OCI-LY7 (cell line): ENCODE data around the gene FGFBP1. TPM values are rescaled to one million over a fixed set of nuclear protein-coding genes. Genes with fewer than 3 reads are reported as not detected.

ENCODE experiments used
- BruUV-seq: library from RNA; stranded (reverse); fragments of 400-500 nt; replicated peaks from 2 replicates; lab custom pipeline; 2021; lab: Mats Ljungman, UMichigan
- CTCF ChIA-PET: fragments of 300-600 bp; sonication (Branson Sonifier 250); formaldehyde crosslinking; loops from one replicate; lab custom pipeline; 2022; ENCODE audit warnings: antibody characterized with exemption; ENCODE audit not compliant: unreplicated experiment; lab: Charles Lee
- POLR2A ChIA-PET: fragments of 300-600 bp; sonication (Branson Sonifier 250); formaldehyde crosslinking; loops from one replicate; lab custom pipeline; 2022; ENCODE audit warnings: antibody characterized with exemption; lab: Charles Lee
- DNase-seq: peaks from one replicate; pipeline ENCODE4 v3.0.0-alpha.2; 2015; ENCODE audit warnings: low spot score
- H2AFZ ChIP-seq: fragments of 200-600 bp; sonication (generic), shearing (Covaris generic); 2 replicates; pipeline ENCODE4 v1.6.1; 2014; ENCODE audit warnings: mild to moderate bottlenecking, antibody characterized with exemption, low read length, moderate library complexity
- H3K27ac ChIP-seq: fragments of 200-600 bp; sonication (generic); 2 replicates; pipeline ENCODE4 v1.5.1; 2014; ENCODE audit warnings: mixed run types, low read depth, mild to moderate bottlenecking, moderate library complexity, low read length, inconsistent platforms; ENCODE audit not compliant: poor library complexity, severe bottlenecking
- H3K36me3 ChIP-seq: fragments of 200-600 bp; sonication (generic); 2 replicates; pipeline ENCODE4 v1.6.1; 2014; ENCODE audit warnings: mild to moderate bottlenecking, antibody characterized with exemption, low read length, moderate library complexity, mixed read lengths; ENCODE audit not compliant: insufficient read depth
- H3K4me1 ChIP-seq: fragments of 200-600 bp; sonication (generic); 2 replicates; pipeline ENCODE4 v1.5.1; 2014; ENCODE audit warnings: mild to moderate bottlenecking, low read length; ENCODE audit not compliant: insufficient read depth, poor library complexity, severe bottlenecking
- H3K4me2 ChIP-seq: fragments of 200-600 bp; sonication (generic); 2 replicates; pipeline ENCODE4 v1.6.1; 2014; ENCODE audit warnings: mild to moderate bottlenecking, low read length
- H3K4me3 ChIP-seq: fragments of 200-600 bp; sonication (generic); 2 replicates; pipeline ENCODE4 v1.5.1; 2014; ENCODE audit warnings: mild to moderate bottlenecking, low read depth, low read length; ENCODE audit not compliant: poor library complexity, severe bottlenecking
- H3K79me2 ChIP-seq: fragments of 200-600 bp; sonication (generic); 2 replicates; pipeline ENCODE4 v1.6.1; 2016; ENCODE audit warnings: low read depth, mild to moderate bottlenecking, low read length, moderate library complexity, mixed read lengths; ENCODE audit not compliant: insufficient read depth
- H3K9me2 ChIP-seq: fragments of 200-600 bp; sonication (generic); 2 replicates; pipeline ENCODE4 v1.6.1; 2016; ENCODE audit warnings: mild to moderate bottlenecking, low read length, mixed read lengths; ENCODE audit not compliant: insufficient read depth
- H3K9me3 ChIP-seq: fragments of 200-600 bp; sonication (generic); 2 replicates; pipeline ENCODE4 v1.6.1; 2014; ENCODE audit warnings: mild to moderate bottlenecking, mixed run types, low read length, mixed read lengths
- H4K20me1 ChIP-seq: fragments of 200-600 bp; sonication (generic); 2 replicates; pipeline ENCODE4 v1.6.1; 2014; ENCODE audit warnings: mild to moderate bottlenecking, antibody characterized with exemption, low read length, moderate library complexity, mixed read lengths; ENCODE audit not compliant: insufficient read depth
- CTCF ChIP-seq: fragments of 200-600 bp; sonication (generic); conservative IDR thresholded peaks from 2 replicates; pipeline ENCODE4 v1.5.1; 2014; ENCODE audit warnings: mild to moderate bottlenecking, antibody characterized with exemption, low read length, moderate library complexity, mixed read lengths
- EZH2phosphoT487 ChIP-seq: fragments of 200-600 bp; sonication (generic); IDR thresholded peaks from 2 replicates; pipeline ENCODE4 v1.6.1; 2018; ENCODE audit warnings: low read depth, borderline replicate concordance, mild to moderate bottlenecking, mixed run types, antibody characterized with exemption, low read length, moderate library complexity, mixed read lengths
- intact Hi-C: fragments of 100-400 bp; cut with micrococcal nuclease; formaldehyde crosslinking; loops from one replicate; pipeline ENCODE4 v1.10.0; 2022; ENCODE audit not compliant: unreplicated experiment
- total RNA-seq, 2 experiments: library from RNA; depleted of rRNA in 1 of 2; stranded (reverse); fragments of >200 nt in 1 of 2; shearing (Covaris generic) in 1 of 2; gene quantifications; 2 replicates each; pipeline ENCODE4 v1.2.3, GENCODE V29; 2014 to 2022

FGFBP1 gene
- total RNA-seq, 2 experiments from 2014 or later: not detected

DNA sequence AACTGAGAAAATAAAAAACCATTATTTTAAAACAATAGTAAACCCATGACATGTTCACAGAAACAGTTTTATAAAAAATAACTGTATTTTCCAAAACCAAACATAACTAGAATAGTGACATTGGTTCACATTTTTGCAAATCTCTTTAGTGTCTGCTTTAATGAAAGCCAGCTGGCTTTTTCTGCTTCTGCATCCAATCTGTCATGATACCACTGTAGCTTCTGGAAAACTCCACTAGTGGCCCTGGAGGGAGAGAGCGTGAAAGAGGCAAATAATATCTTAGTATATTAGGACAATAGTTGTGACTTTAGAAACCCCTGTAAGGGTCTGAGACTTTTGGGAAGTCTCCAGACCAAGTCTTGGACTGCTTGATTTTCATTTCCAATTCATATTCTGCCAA is 31.1 kb downstream of the FGFBP1 start:
- CTCF ChIA-PET: no interaction called here
- BruUV-seq: no TSS peak

GRCh38 chr4:15906020-15906443 is 32.5 kb downstream of the FGFBP1 start:
- H3K27ac ChIP-seq: no peak overlapping the region
- H3K9me2 ChIP-seq: no peaks in the 10 kb centered on the region
- no TSS peak for BruUV-seq
- intact Hi-C loops: no loop called here
- TF ChIP-seq EZH2phosphoT487 (no peak), CTCF (no peak)
- H2AFZ ChIP-seq: no peak overlapping the region
- POLR2A ChIA-PET: interaction anchor here (0.8 to 1.5 kb wide), 2 partner anchors 9 to 10 kb away, joined by 3 read pairs; no protein-coding TSS in a partner anchor
- no peak overlapping the region for H3K4me2 ChIP-seq
- H3K36me3 ChIP-seq: no peaks in the 10 kb centered on the region
- H3K9me3 ChIP-seq: no peaks in the 10 kb centered on the region
- H3K79me2 ChIP-seq: no peaks in the 10 kb centered on the region
- no peak for DNase-seq
- no peaks in the 10 kb centered on the region for H4K20me1 ChIP-seq
- CTCF ChIA-PET: no interaction called here
- no peak overlapping the region for H3K4me3 ChIP-seq
- no peaks in the 10 kb centered on the region for H3K4me1 ChIP-seq

More for the DNA sequence above, 31.1 kb downstream of the FGFBP1 start:
- Histone ChIP-seq H3K36me3 (no peaks in the 10 kb centered on the region), H3K4me3 (no peak overlapping the region), H3K9me3 (no peaks in the 10 kb centered on the region), H4K20me1 (no peaks in the 10 kb centered on the region), H3K9me2 (no peaks in the 10 kb centered on the region), H3K4me2 (no peak overlapping the region), H3K27ac (no peak overlapping the region), H3K4me1 (no peaks in the 10 kb centered on the region), H2AFZ (no peak overlapping the region), H3K79me2 (no peaks in the 10 kb centered on the region)
- no peak for DNase-seq
- POLR2A ChIA-PET: interaction anchor here (0.7 kb wide), 1 partner anchor 448 kb away, joined by 4 read pairs; no protein-coding TSS in a partner anchor
- intact Hi-C loops: no loop called here
- TF ChIP-seq CTCF (no peak), EZH2phosphoT487 (no peak)

DNA sequence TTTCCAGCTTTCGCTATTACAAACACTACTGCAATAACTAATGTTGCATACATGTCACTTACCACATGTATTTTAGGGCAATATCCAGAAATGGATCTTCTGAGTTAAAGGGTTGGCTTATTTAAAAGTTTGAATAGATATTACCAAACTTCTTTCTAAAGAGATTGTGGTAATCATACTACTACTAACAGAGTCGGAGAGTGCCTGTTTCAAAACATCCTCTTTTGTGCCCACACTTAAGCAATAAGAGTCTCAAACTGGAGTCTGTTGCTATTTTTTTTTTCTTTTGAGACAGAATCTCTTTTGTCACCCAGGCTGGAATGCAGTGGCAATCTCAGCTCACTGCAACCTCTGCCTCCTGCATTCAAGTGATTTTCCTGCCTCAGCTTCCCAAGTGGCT is 35.8 kb downstream of the FGFBP1 start:
- Histone ChIP-seq H2AFZ (no peak overlapping the region), H3K4me2 (no peak overlapping the region), H3K79me2 (no peaks in the 10 kb centered on the region), H3K27ac (no peak overlapping the region), H3K36me3 (no peaks in the 10 kb centered on the region), H3K4me1 (no peaks in the 10 kb centered on the region), H3K4me3 (no peak overlapping the region), H3K9me3 (no peaks in the 10 kb centered on the region), H4K20me1 (no peaks in the 10 kb centered on the region), H3K9me2 (no peaks in the 10 kb centered on the region)
- BruUV-seq: no TSS peak
- no peak for DNase-seq
- TF ChIP-seq EZH2phosphoT487 (no peak), CTCF (no peak)
- intact Hi-C loops: no loop called here
- ChIA-PET POLR2A (no interaction called here), CTCF (no interaction called here)
